HPDE6-E6E7 (cell line): ENCODE measurements around the gene RUSC2.
"Not testable (repeated sequence)": the region's sequence is repeated elsewhere in the genome, so short reads cannot be mapped to it uniquely, and the experiment has no call there.

ENCODE experiments used
- DNase-seq: peaks from one replicate; pipeline ENCODE4 v3.0.0; 2011; ENCODE audit warnings: missing footprints; ENCODE audit errors: extremely low spot score

The RUSC2 gene

DNA sequence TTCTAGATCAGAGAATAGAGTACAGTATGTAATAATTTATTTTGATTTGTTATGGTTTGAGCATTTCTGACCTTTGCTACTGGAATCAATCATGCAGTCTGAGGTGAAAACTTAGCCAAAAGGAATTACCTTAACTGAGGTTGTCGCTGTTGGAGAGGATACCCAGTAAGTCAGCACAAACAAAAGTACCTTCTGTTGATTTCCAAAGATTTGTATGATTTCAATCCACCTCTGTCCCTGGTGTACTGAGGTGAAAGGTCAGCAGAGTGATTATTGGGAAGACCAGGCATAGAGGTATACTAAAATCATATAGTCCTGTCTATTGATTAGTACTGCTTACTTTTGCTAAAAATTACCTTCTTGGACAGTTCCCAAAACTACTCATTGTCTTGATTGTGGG lies 32.8 kb downstream of the RUSC2 start:
- no peak for DNase-seq

DNA sequence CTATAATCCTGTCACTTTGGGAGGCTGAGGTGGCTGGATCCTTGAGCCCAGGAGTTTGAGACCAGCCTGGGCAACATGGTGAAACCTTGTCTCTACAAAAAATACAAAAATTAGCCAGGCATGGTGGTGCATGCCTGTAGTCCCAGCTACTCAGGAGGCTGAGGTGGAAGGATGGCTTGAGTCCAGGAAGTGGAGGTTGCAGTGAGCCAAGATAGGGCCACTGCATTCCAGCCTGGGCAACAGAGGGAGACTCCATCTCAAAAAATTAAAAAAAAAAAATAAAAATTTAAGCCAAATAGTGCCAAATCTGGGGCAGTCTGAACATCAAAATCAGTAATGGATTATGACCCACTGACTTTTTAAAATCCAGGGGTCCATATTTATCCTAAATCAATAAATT lies 33.6 kb downstream of the RUSC2 start:
- DNase-seq = not testable (repeated sequence)

DNA sequence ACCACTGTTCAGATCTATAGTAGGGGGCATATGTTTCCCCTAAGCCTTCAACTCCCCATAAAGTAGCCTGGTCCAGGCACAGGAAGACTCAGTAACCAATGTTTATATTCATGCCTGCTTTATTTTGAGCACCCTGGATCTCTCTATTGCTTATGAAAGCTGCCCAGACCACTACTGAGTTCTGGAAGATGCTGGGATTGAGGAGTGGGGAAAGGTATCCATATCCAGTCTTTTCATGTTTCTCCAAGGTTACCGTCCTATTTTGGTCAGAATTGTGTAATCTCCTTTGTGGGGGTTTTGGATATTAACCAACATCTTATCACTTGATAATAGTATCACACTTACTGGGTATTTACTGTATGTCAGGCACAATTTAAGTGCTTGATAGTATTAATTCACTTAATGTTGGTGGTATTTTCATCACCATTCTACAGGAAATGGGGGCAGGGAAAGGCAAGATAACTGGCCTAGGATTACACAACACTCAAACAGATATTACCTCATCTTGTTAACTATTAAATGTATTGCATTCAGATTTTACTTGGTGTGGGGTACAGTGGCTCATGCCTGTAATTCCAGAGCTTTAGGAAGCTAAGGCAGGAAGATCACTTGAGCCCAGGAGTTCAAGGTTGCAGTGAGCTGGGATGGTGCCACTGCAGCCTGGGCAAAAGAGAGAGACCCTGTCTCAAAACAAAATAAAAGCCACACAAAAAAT lies 36.3 kb downstream of the RUSC2 start:
- DNase-seq = no peak

DNA sequence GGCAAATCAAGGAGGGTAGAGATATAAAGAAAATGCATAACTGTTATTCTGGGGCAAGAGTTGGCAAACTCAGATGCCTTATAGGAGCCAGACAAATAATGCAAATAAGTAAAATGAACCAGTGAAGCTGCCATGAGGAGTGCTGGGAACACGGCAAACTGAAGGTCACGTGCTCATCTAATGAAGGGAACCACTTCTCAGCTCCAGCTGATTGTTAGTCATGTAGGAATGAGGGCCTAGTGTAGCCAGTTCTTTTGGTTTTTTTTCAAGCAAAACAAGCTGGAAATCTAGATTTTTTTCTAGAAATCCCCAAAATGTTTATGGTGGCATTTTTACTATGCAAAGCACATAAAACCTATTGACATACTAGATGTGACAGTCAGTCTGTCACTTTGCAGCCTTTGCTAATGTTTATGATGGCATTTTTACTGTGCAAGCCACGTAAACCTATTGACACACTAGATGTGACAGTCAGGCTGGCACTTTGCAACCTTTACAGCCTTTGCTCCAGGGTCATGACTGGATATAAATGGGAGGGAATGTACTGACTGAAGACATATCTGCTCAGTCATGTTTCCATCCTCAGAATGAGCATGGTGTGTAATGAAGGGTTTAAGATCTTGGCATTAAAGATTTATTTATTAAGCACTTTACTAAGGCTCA lies 39.4 kb downstream of the RUSC2 start:
- DNase-seq = no peak

DNA sequence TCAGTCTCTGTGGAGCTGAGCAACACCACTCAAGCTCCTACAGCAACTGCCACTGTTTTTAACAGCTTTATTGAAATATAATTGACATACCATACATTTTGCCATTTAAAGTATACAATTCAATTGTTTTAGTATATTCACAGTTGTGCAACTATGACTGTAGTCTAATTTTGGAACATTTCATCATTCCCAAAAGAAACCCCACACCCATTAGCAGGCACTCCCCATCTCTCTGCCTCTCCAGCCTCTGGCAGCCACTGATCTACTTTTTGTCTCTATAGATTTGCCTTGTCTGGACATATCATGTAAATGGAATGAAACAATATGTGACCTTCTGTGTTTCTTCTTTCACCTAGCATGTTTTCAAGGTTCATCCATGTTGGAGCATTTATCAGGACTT lies 43.5 kb downstream of the RUSC2 start:
- DNase-seq = no peak

DNA sequence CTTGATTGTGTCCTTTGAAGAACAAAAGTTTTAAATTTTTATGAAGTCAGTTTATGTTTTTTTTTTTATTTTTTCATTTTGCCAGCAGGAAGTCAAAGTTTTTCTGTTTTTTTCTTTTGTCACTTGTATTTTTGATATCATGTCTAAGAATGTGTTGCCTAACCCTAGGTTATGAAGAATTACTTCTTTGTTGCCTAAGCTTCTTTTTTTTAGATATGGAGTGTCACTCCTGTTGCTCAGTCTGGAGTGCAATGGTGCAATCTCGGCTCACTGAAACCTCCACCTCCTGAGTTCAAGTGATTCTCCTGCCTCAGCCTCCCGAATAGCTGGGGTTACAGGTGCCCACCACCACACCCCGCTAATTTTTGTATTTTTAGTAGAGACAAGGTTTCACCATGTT lies 45.0 kb downstream of the RUSC2 start:
- not testable (repeated sequence) for DNase-seq

DNA sequence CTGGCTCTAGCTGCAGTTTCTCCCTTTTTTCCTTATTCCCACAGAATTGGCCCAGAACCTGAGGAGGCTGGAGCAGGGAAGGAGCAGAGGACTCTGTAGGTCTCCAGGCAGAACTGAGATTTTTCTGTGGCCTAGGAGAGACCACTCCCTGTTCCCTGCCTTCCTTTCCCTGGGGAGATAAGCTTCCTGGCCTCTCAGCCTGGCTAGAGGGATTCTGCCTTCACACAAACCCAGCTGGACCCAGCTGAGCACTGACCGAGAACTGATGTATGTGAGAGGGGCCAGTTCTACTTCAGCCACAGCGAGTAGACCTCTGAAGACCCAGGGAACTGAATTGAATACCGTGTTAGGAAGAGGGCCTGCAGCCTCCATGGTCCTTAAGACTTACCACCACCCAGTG lies 48.0 kb downstream of the RUSC2 start:
- DNase-seq = no peak

DNA sequence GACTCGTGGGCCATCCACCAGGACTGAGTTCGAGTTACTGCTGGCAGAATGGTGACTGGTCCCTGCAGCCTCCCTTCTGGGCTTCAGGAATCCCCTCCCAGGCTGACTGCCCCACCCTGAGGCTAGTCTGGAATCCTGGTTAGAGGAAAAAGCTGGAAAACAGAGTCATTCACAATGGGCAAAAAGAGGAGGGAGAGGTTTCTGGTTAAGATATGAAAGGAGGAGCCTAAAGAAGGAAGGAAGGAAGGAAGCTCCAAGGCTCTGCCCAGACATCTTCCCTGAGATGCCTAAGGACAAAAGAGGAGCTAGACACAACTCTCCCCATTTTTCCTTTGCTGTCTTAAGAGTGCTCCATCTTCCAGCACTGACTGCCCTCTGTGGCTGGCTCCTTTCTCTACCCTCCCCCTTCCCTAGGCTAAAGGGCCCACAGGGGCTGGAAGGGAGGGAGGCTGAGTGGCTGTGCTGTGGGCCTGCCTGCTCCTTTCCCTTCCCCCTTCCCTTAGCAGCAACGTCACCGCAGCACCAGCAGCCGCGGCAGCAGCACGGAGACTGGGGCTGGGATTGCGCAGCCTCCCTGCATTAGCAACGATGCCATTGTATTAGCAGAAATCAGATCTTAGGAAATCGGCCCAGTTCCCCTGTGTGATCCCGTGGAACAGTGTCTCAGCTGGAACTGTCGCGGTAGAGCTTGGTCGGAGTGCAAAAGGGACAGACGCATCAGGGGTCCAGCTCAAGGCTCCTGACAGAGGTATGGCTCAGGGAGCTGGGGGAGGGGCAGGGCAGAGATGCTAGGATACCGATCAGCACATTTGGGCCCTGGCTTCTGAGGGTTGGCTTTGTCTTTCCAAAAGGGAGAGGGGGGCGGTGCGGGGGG lies 48.7 kb downstream of the RUSC2 start:
- DNase-seq = no peak
